Measurements from ENCODE around the gene AFF3. TPM values are rescaled to one million over a fixed set of nuclear protein-coding genes. Genes with fewer than 3 reads are reported as not detected.

The AFF3 gene
- total RNA-seq, 2 donors from 2014 or later, result 9.9 to 20.1 TPM

DNA sequence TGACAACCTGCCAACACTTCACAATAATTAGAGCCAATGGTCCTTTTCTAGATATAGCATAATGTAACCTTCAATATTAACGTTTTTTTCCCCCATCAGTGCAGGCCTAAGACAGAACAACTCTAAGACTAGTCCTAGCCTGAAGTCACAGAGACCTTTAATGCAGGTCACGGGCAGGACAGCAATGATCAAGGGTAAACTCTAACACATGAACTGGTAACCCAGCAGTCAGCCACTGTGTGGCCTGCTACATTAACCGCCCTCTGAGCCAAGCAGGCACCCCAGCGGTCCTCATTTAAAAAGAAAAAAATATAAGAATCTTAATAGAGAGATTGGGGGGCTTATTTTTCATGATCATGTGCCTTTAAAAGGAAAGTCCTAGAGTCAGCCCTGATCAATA lies 290.6 kb downstream of the AFF3 start:
- Histone ChIP-seq H3K36me3 (no peaks in the 10 kb centered on the region), H3K4me1 (ENCODE audit: control insufficient read depth in 1 of 2, low read depth in 2 of 2) (no peaks in the 10 kb centered on the region), H3K27me3 (replicated peaks; ENCODE audit: insufficient read depth) (no peaks in the 10 kb centered on the region), H3K9me3 (no peaks in the 10 kb centered on the region), H3K27ac (no peak overlapping the region), H3K4me3 (no peak overlapping the region)
- DNase-seq (ENCODE audit: low spot score), result no peak
- TF ChIP-seq, protein P1, sequence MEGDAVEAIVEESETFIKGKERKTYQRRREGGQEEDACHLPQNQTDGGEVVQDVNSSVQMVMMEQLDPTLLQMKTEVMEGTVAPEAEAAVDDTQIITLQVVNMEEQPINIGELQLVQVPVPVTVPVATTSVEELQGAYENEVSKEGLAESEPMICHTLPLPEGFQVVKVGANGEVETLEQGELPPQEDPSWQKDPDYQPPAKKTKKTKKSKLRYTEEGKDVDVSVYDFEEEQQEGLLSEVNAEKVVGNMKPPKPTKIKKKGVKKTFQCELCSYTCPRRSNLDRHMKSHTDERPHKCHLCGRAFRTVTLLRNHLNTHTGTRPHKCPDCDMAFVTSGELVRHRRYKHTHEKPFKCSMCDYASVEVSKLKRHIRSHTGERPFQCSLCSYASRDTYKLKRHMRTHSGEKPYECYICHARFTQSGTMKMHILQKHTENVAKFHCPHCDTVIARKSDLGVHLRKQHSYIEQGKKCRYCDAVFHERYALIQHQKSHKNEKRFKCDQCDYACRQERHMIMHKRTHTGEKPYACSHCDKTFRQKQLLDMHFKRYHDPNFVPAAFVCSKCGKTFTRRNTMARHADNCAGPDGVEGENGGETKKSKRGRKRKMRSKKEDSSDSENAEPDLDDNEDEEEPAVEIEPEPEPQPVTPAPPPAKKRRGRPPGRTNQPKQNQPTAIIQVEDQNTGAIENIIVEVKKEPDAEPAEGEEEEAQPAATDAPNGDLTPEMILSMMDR (IDR thresholded peaks at IDR 0.05), result no peak
- ATAC-seq (ENCODE audit: insufficient number of reproducible peaks, low FRiP score, low read depth), result no peak

DNA sequence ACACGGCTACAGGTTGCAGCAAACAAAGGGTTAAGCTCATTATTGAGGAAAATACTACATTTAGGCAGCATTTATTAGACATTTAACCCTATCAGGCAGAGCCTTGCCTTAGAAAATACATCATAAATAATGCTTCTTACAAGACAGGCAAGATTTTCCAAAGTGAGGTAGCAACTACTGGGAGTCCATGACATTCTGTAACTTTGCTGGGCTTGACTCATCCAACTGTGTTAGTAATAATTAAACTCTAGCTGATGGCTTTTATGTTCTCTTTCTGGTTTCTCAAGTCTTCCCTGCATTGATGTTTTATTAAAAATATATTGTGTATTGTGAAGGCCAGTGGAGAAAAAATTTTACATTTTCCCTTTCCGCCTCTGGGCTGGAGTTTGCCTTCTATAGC lies 291.3 kb downstream of the AFF3 start:
- Histone ChIP-seq H3K27ac (no peak overlapping the region), H3K4me1 (ENCODE audit: control insufficient read depth in 1 of 2, low read depth in 2 of 2) (no peaks in the 10 kb centered on the region), H3K36me3 (no peaks in the 10 kb centered on the region), H3K9me3 (no peaks in the 10 kb centered on the region), H3K27me3 (replicated peaks; ENCODE audit: insufficient read depth) (no peaks in the 10 kb centered on the region), H3K4me3 (no peak overlapping the region)
- no peak for ATAC-seq (ENCODE audit: insufficient number of reproducible peaks, low FRiP score, low read depth)
- DNase-seq (ENCODE audit: low spot score), result no peak
- TF ChIP-seq, protein P1 (IDR thresholded peaks at IDR 0.05), result no peak

DNA sequence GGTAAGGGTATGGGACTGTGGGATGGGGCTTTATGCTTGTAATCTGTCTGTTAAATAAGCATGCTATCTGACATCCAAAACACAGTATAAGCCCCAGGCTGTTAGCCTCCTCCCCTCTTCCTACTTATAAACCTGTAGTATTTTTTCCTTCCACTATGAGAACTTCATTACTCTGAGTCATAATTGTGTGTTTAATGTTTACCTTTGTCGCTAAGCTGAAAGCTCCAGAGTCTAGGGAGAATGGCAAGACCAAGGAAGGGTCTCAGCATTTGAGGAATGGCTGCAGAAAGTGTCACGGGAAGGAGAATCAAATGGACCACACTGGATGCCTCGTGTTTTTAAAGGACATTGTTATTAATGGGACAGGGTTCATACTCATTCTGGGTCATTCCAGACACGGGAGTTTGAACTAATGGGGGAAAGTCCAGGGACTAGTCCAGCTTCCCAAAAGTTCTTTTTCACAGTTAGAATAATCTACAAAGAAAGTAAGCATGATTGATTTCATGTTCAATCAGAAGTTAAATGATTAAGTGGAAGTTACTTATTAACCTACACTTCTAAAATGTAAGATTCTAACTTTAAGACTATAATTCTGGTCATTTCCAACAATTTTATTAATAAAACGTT lies 292.2 kb downstream of the AFF3 start:
- DNase-seq (ENCODE audit: low spot score) (no peak), ATAC-seq (ENCODE audit: insufficient number of reproducible peaks, low FRiP score, low read depth) (no peak)
- H3K36me3 ChIP-seq, result no peaks in the 10 kb centered on the region
- H3K27ac ChIP-seq, result no peak overlapping the region
- no peaks in the 10 kb centered on the region for H3K9me3 ChIP-seq
- H3K27me3 ChIP-seq (replicated peaks; ENCODE audit: insufficient read depth), result no peaks in the 10 kb centered on the region
- no peaks in the 10 kb centered on the region for H3K4me1 ChIP-seq (ENCODE audit: control insufficient read depth in 1 of 2, low read depth in 2 of 2)
- TF ChIP-seq, protein P1 (IDR thresholded peaks at IDR 0.05), result no peak
- H3K4me3 ChIP-seq, result no peak overlapping the region

DNA sequence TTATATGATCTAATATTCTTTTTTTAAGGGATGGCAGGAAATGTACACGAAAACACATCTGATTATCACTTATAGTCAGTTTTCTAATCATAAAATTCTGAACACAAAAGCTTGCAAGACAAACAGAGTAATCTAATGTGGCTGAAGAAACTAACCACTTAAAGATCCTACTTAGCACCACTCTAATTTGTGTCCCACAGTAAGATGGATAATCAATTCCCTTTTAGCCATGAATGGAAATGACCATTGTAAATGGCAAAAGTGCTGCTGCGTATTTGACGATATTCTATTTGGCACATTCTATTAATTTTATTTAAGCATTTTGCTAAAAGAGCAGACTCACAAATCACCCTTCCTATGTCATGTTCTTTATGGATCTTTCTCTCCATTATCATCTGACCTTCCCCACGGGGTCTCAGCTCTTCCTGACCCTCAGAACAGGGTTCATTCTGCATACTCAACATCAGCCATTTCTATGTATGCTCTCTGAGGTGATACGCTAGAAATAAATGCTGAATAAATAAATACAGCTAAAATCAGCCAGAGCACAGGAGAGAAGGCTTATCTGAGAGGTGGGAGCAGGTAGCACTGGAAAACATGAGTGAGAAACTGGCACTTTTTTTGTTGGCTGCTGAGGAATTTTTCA lies 295.8 kb downstream of the AFF3 start:
- no peak for ATAC-seq (ENCODE audit: insufficient number of reproducible peaks, low FRiP score, low read depth)
- no peak for DNase-seq (ENCODE audit: low spot score)
- Histone ChIP-seq H3K27ac (no peak overlapping the region), H3K4me3 (no peak overlapping the region), H3K36me3 (no peaks in the 10 kb centered on the region), H3K4me1 (ENCODE audit: control insufficient read depth in 1 of 2, low read depth in 2 of 2) (no peaks in the 10 kb centered on the region), H3K9me3 (no peaks in the 10 kb centered on the region), H3K27me3 (replicated peaks; ENCODE audit: insufficient read depth) (no peaks in the 10 kb centered on the region)
- TF ChIP-seq, protein P1 (IDR thresholded peaks at IDR 0.05), result no peak

DNA sequence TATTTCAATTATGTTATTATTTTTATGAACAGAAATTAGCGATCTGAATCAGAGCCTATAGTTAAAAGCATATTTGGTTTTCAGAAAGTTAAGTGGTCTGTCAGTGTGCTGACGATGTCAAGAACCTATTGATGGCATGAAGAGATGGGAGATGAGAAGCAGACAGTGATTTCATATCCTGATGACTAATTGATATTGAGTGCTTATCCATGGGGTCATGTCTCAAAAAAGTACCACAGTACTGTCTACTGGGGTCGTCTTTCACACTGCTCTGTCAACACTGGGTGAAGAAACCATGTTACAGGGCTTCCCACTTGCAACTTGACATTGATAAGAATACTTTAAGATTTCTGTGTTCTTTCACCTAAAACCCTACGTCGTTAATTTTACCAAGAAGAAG lies 297.1 kb downstream of the AFF3 start:
- H3K27me3 ChIP-seq (replicated peaks; ENCODE audit: insufficient read depth), result no peaks in the 10 kb centered on the region
- H3K9me3 ChIP-seq, result no peaks in the 10 kb centered on the region
- TF ChIP-seq, protein P1 (IDR thresholded peaks at IDR 0.05), result no peak
- DNase-seq (ENCODE audit: low spot score) (no peak), ATAC-seq (ENCODE audit: insufficient number of reproducible peaks, low FRiP score, low read depth) (no peak)
- no peaks in the 10 kb centered on the region for H3K36me3 ChIP-seq
- H3K4me3 ChIP-seq, result no peak overlapping the region
- H3K4me1 ChIP-seq (ENCODE audit: control insufficient read depth in 1 of 2, low read depth in 2 of 2), result no peaks in the 10 kb centered on the region
- H3K27ac ChIP-seq, result no peak overlapping the region
